ENCODE results near the gene HMGXB4. TPM values are rescaled to one million over a fixed set of nuclear protein-coding genes. Genes with fewer than 3 reads are reported as not detected.

The HMGXB4 gene
- total and polyA plus RNA-seq, 9 of the 15 experiments (the other 6 are each of a cell fraction or from before 2014, with no cell fraction given), result 9.9 to 31.4 (median 24.8) TPM

GRCh38 chr22:35230839-35231584 lies 26.3 kb upstream of the HMGXB4 start (continued):
- peak; percentile 84 for TF ChIP-seq MYC (IDR thresholded peaks at IDR 0.05; ENCODE audit: low read depth, low read length)
- TF ChIP-seq MYC (CRISPR knock-in tag; IDR thresholded peaks at IDR 0.05; ENCODE audit: borderline replicate concordance, low read depth), result no peak
- no peak for TF ChIP-seq NFATC3 (IDR thresholded peaks at IDR 0.05)
- TF ChIP-seq HDAC6 (IDR thresholded peaks at IDR 0.05; ENCODE audit: low read depth, low read length), result no peak
- TF ChIP-seq ZSCAN32 (CRISPR knock-in tag; IDR thresholded peaks at IDR 0.05), result no peak
- TF ChIP-seq DIDO1 (tag; IDR thresholded peaks at IDR 0.05; ENCODE audit: low read depth), result no peak
- no peak for TF ChIP-seq ZNF668 (CRISPR knock-in tag; IDR thresholded peaks at IDR 0.05)
- no peak for TF ChIP-seq KDM2B (CRISPR knock-in tag; IDR thresholded peaks at IDR 0.05)
- no peak for TF ChIP-seq ETS1 (conservative IDR thresholded peaks at IDR 0.05; ENCODE audit: control insufficient read depth, low read depth, low read length)
- no peak for TF ChIP-seq HINFP (tag; conservative IDR thresholded peaks at IDR 0.05; ENCODE audit: low read depth)
- TF ChIP-seq TRIM24 (IDR thresholded peaks at IDR 0.05), result no peak
- peak; percentile 87 for TF ChIP-seq TAF7 (tag; IDR thresholded peaks at IDR 0.05)
- TF ChIP-seq ZNF408 (CRISPR knock-in tag; IDR thresholded peaks at IDR 0.05; ENCODE audit: low read depth), result no peak
- no peak for TF ChIP-seq ERF (CRISPR knock-in tag; IDR thresholded peaks at IDR 0.05)
- TF ChIP-seq ZNF76 (CRISPR knock-in tag; IDR thresholded peaks at IDR 0.05; ENCODE audit: borderline replicate concordance), result no peak
- peak; percentile 89 for TF ChIP-seq SUPT5H (IDR thresholded peaks at IDR 0.05)
- no peak for TF ChIP-seq NFE2 (IDR thresholded peaks at IDR 0.05; ENCODE audit: low read depth)
- TF ChIP-seq SMARCA5 (IDR thresholded peaks at IDR 0.05), result no peak
- no peak for TF ChIP-seq SREBF2 (CRISPR knock-in tag; IDR thresholded peaks at IDR 0.05)
- TF ChIP-seq POLR2H (tag; IDR thresholded peaks at IDR 0.05; ENCODE audit: low read depth), result peak; percentile 92
- peak; percentile 85 for TF ChIP-seq POLR2B (IDR thresholded peaks at IDR 0.05; ENCODE audit: low read depth, partially characterized antibody)
- TF ChIP-seq ARHGAP35 (IDR thresholded peaks at IDR 0.05; ENCODE audit: partially characterized antibody), result peak; percentile 91
- TF ChIP-seq POLR2A (conservative IDR thresholded peaks at IDR 0.05), result peak; percentile 93
- no peak for TF ChIP-seq GMEB1 (CRISPR knock-in tag; IDR thresholded peaks at IDR 0.05)
- no peak for TF ChIP-seq ZNF740 (CRISPR knock-in tag; IDR thresholded peaks at IDR 0.05)
- no peak for TF ChIP-seq ZNF740 (tag; IDR thresholded peaks at IDR 0.05)
- TF ChIP-seq LCOR (CRISPR knock-in tag; IDR thresholded peaks at IDR 0.05), result no peak
